Measurements from ENCODE around the gene CAMKK1. TPM values are rescaled to one million over a fixed set of nuclear protein-coding genes. Genes with fewer than 3 reads are reported as not detected.

The CAMKK1 gene
- total and polyA plus RNA-seq, 2 donors (not counting 3 experiments of a cell fraction or from before 2014, with no cell fraction given): 4.5 to 6.1 TPM

DNA sequence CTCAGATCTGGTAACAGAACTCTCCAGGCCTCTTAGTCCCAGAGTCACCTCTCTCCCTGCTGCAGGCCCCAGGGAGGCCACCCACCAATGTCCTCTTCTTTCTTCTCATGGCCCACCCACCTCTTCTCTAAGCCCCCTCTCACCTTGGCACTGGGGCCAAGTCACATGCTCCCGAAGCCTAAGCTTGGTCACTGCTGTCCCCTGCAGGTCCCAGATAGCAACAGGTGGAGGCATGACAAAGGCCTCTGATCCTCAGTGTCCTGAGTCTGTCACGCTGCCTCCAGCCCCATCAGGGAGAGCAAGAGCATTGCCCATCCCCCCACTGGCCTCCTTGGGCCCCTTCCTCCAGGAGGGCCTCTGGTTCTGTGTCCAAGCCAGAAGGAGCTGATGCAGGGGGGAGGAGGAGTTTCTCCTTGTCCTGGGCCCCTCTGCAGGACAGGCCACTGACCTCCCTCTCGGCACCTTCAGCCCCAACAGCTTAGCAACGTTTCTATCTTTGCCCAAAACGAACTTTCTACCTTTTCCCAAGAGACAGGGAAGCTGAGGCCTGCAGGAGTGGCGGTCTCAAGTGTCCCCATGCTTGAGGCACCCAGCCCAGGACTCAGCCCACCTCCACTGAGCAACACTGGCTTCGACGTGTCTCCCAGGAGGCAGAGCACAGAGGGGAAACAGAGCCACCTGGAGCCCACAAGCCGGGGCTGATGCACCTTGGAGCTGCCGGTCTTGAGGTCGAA lies 14.8 kb upstream of the CAMKK1 start:
- FAIRE-seq: no peak
- Histone ChIP-seq H3K9me1 (replicated peaks; ENCODE audit: control insufficient read depth, extremely low read depth, insufficient read depth, low read length) (no peaks in the 10 kb centered on the region), H3K79me2 (ENCODE audit: control insufficient read depth, insufficient read depth, low read length) (no peaks in the 10 kb centered on the region), H3K9ac (replicated peaks; ENCODE audit: extremely low read depth, insufficient read depth, low read length) (no peak overlapping the region), H3K4me1 (ENCODE audit: control insufficient read depth, extremely low read depth, insufficient read depth, low read length) (no peaks in the 10 kb centered on the region), H2AFZ (ENCODE audit: low read depth, low read length) (no peak overlapping the region), H3K36me3 (ENCODE audit: control insufficient read depth in 2 of 2, extremely low read depth in 1 of 2, insufficient read depth in 2 of 2, low read length in 2 of 2) (no peaks in the 10 kb centered on the region), H3K27me3 (ENCODE audit: control insufficient read depth in 2 of 2, insufficient read depth in 2 of 2, low read length in 2 of 2) (no peaks in the 10 kb centered on the region), H3K4me3 (replicated peaks in 1 of 3; ENCODE audit: insufficient read depth in 1 of 3, low read depth in 1 of 3, low read length in 3 of 3) (no peak overlapping the region), H4K20me1 (replicated peaks; ENCODE audit: control insufficient read depth, extremely low read depth, insufficient read depth, low read length) (no peaks in the 10 kb centered on the region), H3K4me2 (ENCODE audit: insufficient read depth, low read length) (no peak overlapping the region), H3K27ac (ENCODE audit: insufficient read depth, low read depth, low read length) (no peak overlapping the region), H3K9me3 (replicated peaks; ENCODE audit: control insufficient read depth, insufficient read depth, low read length) (no peaks in the 10 kb centered on the region)
- dilution Hi-C loops (cut with MboI; ENCODE audit: extremely low pct_ligation_motif_present, low sequenced_read_pairs): no loop called here
- DNase-seq (ENCODE audit: low read depth, low spot score): no peak
- CTCF ChIA-PET: interaction anchor here (0.9 to 1.9 kb wide), 6 partner anchors 15 to 64 kb away, joined by 3 to 18 read pairs (median 5); partner anchors contain the start of genes CAMKK1 and NCBP3
- intact Hi-C loops (cut with micrococcal nuclease): loop anchor here (1.0 kb wide), 1 partner anchor 44 kb away; no protein-coding TSS in a partner anchor
- POLR2A ChIA-PET: no interaction called here
- no peak for TF ChIP-seq FOS (IDR thresholded peaks at IDR 0.05; ENCODE audit: borderline replicate concordance, insufficient read depth, low read length)
- peak; percentile 20 to 26 for TF ChIP-seq CTCF (IDR thresholded peaks at IDR 0.05; ENCODE audit: extremely low read depth in 1 of 2, insufficient read depth in 1 of 2, low read depth in 1 of 2, low read length in 2 of 2)
- BruUV-seq (replicated peaks): no TSS peak

DNA sequence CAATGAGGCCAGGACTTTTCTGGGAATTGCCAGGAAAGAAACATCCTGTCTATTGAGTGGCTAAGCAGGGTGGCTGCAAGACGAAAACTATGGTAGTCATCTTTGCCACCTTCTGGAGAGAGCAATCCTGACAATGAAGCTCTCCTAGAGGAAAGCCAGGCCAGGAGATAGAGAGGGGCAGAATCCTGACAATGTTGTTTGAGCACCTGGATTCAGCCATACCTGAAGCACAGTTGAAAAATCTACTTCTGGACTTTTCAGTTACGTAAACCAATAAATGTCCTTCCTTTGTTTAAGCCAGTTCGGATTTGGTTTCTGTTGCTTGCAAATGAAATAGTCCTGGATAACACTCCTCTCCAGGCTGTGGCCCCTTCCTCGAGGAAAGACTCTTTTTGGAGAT lies 14.0 kb upstream of the CAMKK1 start:
- no peak for DNase-seq (ENCODE audit: low read depth, low spot score)
- no peak overlapping the region for H3K4me2 ChIP-seq (ENCODE audit: insufficient read depth, low read length)
- H3K9me3 ChIP-seq (replicated peaks; ENCODE audit: control insufficient read depth, insufficient read depth, low read length): no peaks in the 10 kb centered on the region
- POLR2A ChIA-PET: no interaction called here
- dilution Hi-C loops (cut with MboI; ENCODE audit: extremely low pct_ligation_motif_present, low sequenced_read_pairs) (no loop called here), intact Hi-C loops (cut with micrococcal nuclease) (loop anchor here (1.0 kb wide), 1 partner anchor 44 kb away; no protein-coding TSS in a partner anchor)
- no peaks in the 10 kb centered on the region for H4K20me1 ChIP-seq (replicated peaks; ENCODE audit: control insufficient read depth, extremely low read depth, insufficient read depth, low read length)
- H3K79me2 ChIP-seq (ENCODE audit: control insufficient read depth, insufficient read depth, low read length): no peaks in the 10 kb centered on the region
- H3K36me3 ChIP-seq (ENCODE audit: control insufficient read depth in 2 of 2, extremely low read depth in 1 of 2, insufficient read depth in 2 of 2, low read length in 2 of 2): no peaks in the 10 kb centered on the region
- no peak overlapping the region for H2AFZ ChIP-seq (ENCODE audit: low read depth, low read length)
- H3K9ac ChIP-seq (replicated peaks; ENCODE audit: extremely low read depth, insufficient read depth, low read length): no peak overlapping the region
- no TSS peak for BruUV-seq (replicated peaks)
- no peaks in the 10 kb centered on the region for H3K4me1 ChIP-seq (ENCODE audit: control insufficient read depth, extremely low read depth, insufficient read depth, low read length)
- CTCF ChIA-PET: interaction anchor here (0.9 to 1.9 kb wide), 6 partner anchors 14 to 63 kb away, joined by 3 to 18 read pairs (median 5); partner anchors contain the start of genes CAMKK1 and NCBP3
- no peak overlapping the region for H3K4me3 ChIP-seq (replicated peaks in 1 of 3; ENCODE audit: insufficient read depth in 1 of 3, low read depth in 1 of 3, low read length in 3 of 3)
- FAIRE-seq: no peak
- H3K27ac ChIP-seq (ENCODE audit: insufficient read depth, low read depth, low read length): no peak overlapping the region
- no peaks in the 10 kb centered on the region for H3K9me1 ChIP-seq (replicated peaks; ENCODE audit: control insufficient read depth, extremely low read depth, insufficient read depth, low read length)
- no peaks in the 10 kb centered on the region for H3K27me3 ChIP-seq (ENCODE audit: control insufficient read depth in 2 of 2, insufficient read depth in 2 of 2, low read length in 2 of 2)
- TF ChIP-seq JUN (IDR thresholded peaks at IDR 0.05; ENCODE audit: borderline replicate concordance, insufficient read depth, insufficient read length, low read depth) (no peak), FOS (IDR thresholded peaks at IDR 0.05; ENCODE audit: borderline replicate concordance, insufficient read depth, low read length) (no peak), POLR2AphosphoS5 (IDR thresholded peaks at IDR 0.05; ENCODE audit: insufficient read depth, low read depth, low read length) (no peak), MYC (IDR thresholded peaks at IDR 0.05; ENCODE audit: low read depth, low read length) (no peak), CTCF (IDR thresholded peaks at IDR 0.05; ENCODE audit: extremely low read depth in 1 of 2, insufficient read depth in 1 of 2, low read depth in 1 of 2, low read length in 2 of 2) (no peak), EZH2 (IDR thresholded peaks at IDR 0.05; ENCODE audit: borderline replicate concordance, low read depth, low read length, severe bottlenecking) (no peak), POLR2A (IDR thresholded peaks at IDR 0.05; ENCODE audit: low read depth, low read length) (no peak)
- TF ChIP-seq, protein P1, sequence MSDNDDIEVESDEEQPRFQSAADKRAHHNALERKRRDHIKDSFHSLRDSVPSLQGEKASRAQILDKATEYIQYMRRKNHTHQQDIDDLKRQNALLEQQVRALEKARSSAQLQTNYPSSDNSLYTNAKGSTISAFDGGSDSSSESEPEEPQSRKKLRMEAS (IDR thresholded peaks at IDR 0.05; ENCODE audit: insufficient read depth, insufficient read length): no peak

Data from endothelial cell of umbilical vein (primary cell).